Heart left ventricle (tissue), 13 donors: ENCODE data around the gene EVPLL.

Experiments used
- CTCF ChIP-seq, 12 donors: fragments of 200-600 bp; sonication (generic) in 4 of 12; IDR thresholded peaks; one replicate each; pipeline versions ENCODE4 v1.5.0 to v1.8.0; 2018 to 2022; ENCODE audit warnings: antibody characterized with exemption in 12 of 12, mild to moderate bottlenecking in 5 of 12
- POLR2A ChIP-seq, 2 donors: fragments of 450-650 bp; IDR thresholded peaks; one replicate each; pipeline ENCODE4 v1.6.1; 2017; ENCODE audit warnings: antibody characterized with exemption in 2 of 2, mild to moderate bottlenecking in 2 of 2, moderate library complexity in 2 of 2
- donor health status: ischemic (EF 13 %, LVEDD 7.1; RV severe dilation, severe dysfunction).
- donor health status: DM: no; HTN: yes; CAD: no.
- donor health status: DM: no; HTN: no; CAD: no.
- donor health status: ischemic (EF 25% LVEDD 6.9; RV normal size, moderate dysfunction).
- donor health status: ischemic (EF 25% LVEDD 5.7; RV mildly dilated, moderate dysfunction).
- donor health status: ischemic (EF 35%, LVEDD 5.7; RV mildly dilated, moderate dysfunction).
- donor health status: nonischemic (EF 11% LVEDD 7.7; RV severe dilation, severe dysfunction).
- donor health status: DM: yes; HTN: yes; CAD: no.
- donor health status: PGD.
- donor health status: ischemic (EF 29% LVEDD 5.4; RV normal size, mild dysfunction).
- donor health status: nonischemic (EF 23%, LVEDD 6.1; RV moderate dilation, normal function).

- no peak for TF ChIP-seq CTCF (IDR thresholded peaks at IDR 0.05)
- no peak for TF ChIP-seq POLR2A (IDR thresholded peaks at IDR 0.05)
Observed at GRCh38 chr17:18362698-18363100, 14.9 kb upstream of the EVPLL start.
